Prostate gland (tissue), 2 donors: ENCODE measurements around the gene ARL9.

Source experiments
- CTCF ChIP-seq, 4 experiments: fragments of 200-600 bp in 2 of 4; fragments of 450-650 bp in 2 of 4; sonication (generic) in 2 of 4; IDR thresholded peaks; 1 replicate in 3 of 4; 2 replicates in 1 of 4; pipeline ENCODE4 v1.5.1; 2016 to 2019; ENCODE audit warnings: antibody characterized with exemption in 4 of 4, mild to moderate bottlenecking in 2 of 4, moderate library complexity in 2 of 4
- POLR2A ChIP-seq: fragments of 450-650 bp; IDR thresholded peaks from one replicate; pipeline ENCODE4 v1.6.1; 2016; ENCODE audit warnings: antibody characterized with exemption, mild to moderate bottlenecking
- POLR2AphosphoS5 ChIP-seq: sonication (generic); formaldehyde crosslinking; IDR thresholded peaks from one replicate; pipeline ENCODE4 v1.6.1; 2017; ENCODE audit warnings: antibody characterized with exemption

- TF ChIP-seq CTCF (IDR thresholded peaks at IDR 0.05) (no peak), POLR2A (no peak), POLR2AphosphoS5 (peak; percentile 47)
Measured at GRCh38 chr4:56511098-56511497, 5.5 kb downstream of the ARL9 start.
